H4 (cell line): Measurements from ENCODE around the gene CFAP54. TPM values are rescaled to one million over a fixed set of nuclear protein-coding genes. Genes with fewer than 3 reads are reported as not detected.
"Not testable (repeated sequence)": the region's sequence is repeated elsewhere in the genome, so short reads cannot be mapped to it uniquely, and the experiment has no call there.

ENCODE experiments used
- DNase-seq: peaks from one replicate; pipeline ENCODE4 v3.0.0-alpha.2; 2015; ENCODE audit warnings: low spot score
- total RNA-seq: library from RNA; depleted of rRNA; stranded (reverse); fragments of >200 nt; shearing (Covaris generic); gene quantifications from 2 replicates; pipeline ENCODE4 v1.2.3, GENCODE V29; 2014

CFAP54 gene
- total RNA-seq, 1 experiment from 2014 or later, result 0.64 TPM

DNA sequence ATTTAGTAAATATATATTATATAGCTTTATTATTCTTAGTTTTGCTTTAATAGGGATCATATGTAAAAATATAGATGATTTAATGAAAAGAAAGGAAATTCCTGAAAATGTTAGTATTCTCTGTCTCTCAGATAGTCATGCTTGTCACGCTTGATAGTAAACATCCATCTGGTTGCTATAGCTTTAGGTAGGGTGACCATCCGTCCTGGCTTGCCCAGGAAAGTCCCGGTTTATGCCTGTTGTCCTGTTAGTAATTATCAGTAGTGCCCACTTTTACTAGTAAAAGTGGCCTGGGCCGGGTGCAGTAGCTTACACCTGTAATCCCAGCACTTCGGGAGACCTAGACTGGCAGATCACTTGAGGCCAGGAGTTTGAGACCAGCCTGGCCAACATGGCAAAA is 23.8 kb downstream of the CFAP54 start:
- DNase-seq, result no peak

DNA sequence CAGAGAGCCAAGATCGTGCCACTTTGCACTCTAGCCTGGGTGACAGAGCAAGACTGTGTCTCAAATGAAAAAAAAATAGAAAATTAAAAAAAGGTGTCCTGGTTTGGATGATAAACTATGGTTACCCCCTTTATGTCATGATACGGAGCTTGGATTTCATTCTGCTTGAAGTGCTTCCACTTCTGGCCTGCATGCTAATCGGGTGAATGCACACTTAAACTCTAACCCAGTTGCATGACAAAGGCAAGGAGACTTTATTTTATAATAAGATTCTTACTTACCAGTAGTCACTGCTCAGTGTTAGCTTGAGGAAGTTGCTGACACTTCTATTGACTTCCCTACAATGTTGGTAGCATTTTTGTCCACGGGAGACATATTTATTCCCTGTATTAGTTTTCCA is 24.3 kb downstream of the CFAP54 start:
- DNase-seq, result no peak

DNA sequence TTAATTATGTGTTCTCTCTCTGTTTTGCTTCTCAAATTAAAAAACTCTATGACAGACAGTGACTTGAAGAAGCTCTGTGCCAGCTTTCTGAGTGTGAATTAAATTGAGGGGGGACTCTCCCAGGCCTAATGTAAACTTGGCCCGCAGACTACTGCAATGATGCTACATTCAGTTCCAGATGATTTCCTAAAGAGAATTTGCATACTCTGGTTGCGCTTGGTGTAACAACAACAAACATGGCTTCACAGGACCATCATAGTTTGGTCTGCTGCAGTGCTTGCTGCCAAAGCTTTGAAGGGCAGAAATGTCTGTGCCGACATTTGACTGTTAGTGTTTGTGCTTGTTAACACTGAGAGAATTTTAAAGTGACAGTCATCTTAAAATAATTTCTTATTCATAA is 25.0 kb downstream of the CFAP54 start:
- no peak for DNase-seq

DNA sequence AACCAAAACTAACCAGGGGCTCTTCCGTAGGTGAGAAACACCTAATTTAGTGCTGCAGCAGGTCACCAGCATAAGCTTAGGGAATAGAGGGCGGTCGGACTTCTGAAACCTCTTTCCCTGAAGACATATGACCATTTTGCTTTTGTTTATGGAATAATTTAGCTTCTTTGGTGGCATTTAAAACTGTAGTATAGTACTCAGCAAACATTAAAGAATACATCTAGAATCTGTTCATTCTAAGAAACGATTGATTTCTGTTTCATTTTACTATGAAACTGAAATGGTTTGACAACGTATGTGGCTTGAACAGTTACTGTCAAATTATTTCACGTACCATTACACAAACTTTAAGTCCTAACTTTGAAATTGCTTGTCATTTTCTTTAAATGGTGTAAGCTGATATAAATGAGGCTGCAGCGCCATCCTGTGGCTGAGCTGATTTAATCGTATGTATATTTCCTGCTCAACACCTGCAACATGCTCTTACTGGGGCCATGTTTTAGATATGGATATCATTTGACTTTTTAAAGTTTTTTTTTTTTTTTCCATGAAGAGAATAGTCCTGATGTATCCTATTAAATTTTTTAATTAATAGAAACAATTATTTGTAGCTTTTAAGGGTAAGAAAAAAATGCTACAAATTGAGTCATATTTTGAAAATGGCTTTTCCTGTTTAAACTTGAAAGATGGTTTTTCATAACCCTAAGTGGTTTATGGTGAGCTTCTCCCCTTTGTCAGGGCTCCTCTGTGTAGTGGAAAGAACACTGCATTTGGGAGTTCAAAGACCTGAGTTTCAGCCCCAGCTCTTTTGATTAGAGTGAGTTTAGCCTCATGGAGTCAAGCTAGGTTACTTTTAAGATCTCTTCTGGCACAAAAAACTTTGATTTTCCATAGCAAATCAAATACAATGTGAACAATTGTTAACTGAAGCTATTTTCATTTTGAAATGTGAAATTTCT is 27.4 kb downstream of the CFAP54 start:
- peak; percentile 73 for DNase-seq

DNA sequence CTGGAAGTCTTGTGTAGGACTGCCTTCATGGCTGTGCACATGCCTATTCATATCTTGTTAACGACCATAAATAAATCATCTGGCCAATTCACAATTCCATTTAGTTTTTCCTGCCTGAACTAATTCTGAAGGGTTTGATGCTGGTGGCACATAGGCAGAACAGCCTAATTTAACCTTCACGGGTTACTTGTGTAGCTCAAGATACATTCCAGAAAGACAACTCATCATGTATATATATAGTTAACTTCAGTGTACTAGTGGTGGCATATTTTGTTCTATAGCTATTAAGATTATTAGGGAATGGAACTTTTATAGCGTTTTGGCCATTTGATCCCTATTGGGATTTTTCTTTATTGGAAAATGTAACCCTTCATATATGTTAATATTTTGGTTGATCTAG is 31.4 kb downstream of the CFAP54 start:
- DNase-seq, result no peak

DNA sequence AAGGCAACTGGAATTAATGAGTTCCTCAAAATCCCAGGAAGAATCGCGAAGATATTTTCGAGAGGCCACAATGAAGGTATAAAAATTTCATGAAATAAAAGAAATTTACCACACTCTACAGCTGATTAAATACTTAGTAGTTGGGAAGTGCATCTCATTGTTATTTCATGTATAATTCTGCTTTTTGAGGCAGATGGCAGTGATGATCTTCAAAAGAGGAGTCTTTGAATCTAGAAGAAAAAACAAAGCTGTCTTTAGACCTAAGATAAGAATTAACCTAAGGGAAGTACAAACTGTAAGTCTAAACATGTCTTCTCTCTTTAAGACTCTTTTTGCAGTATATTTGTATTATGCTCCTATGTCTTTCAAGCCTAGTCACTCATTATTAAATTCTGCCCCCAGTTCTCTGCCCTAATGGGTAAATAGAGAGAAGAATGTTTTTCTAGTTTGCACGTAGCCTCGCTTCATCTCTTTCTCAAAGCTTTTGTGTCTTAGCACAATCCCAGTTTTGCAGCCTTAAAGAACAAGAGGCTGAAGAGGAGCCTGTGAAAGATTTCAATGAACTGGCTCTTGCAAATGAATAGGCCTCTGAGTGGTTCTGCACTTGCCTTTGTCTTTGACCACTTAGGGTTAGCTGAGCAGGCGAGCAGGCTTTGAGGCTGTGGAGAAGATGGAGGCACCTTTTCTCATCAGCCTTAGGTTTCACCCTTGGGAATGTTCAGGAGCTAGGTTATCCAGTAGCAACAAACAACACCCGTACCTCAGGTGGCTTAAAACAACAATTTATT is 32.7 kb downstream of the CFAP54 start:
- DNase-seq, result no peak

DNA sequence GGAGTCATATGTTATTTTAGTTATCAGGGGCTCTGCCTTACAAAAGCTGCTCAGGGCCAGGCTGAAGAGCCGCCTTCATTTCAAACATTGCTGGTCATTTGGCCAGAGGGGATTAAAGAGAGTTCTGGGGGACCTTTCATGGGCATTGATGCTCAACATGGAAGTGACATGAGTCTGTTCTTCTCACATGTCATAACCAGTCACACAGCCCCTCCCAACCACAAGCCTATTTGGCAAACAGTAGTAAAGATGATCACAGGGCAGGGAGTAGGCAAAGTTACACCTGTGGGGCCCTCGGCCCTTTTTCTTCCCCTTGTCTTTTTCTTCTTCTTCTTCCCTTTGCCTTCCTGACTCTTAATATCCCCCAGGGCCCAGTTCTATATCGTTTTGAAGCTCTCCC is 33.3 kb downstream of the CFAP54 start:
- no peak for DNase-seq

DNA sequence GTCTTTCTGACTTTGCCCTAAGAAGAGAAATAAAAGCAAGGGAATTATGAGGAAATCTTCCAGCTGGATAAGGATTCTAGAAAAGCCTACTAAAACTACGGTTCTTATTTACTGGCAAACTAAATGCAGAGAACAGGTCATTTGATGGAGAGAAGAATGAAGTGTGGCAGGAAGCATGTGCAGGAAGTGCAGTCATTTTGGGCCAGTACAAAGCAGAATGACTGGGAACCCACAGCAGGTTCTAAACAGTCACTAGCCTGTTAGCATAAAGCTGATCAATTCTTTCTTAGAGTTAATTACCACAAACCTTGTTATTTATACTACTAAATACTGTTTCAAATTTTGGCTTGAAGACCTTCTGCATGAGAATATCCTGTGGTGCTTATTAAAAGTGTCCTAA is 36.7 kb downstream of the CFAP54 start:
- DNase-seq, result no peak

DNA sequence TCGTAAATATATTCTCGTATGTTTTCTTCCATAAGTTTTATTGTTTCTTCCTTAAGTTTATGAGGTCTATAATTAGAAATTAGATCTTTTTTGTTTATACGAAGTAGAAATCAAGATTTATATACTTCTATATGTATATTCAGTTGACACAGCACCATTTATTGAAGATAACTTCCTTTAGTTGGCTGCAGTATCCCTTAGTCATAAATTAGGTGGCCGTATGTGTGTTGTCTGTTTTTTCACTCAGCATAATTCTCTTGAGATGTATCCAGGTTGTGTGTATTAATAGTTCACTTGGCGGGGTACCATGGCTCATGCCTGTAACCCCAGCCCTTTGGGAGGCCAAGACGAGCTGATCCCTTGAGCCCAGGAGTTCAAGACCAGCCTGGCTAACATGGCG is 40.5 kb downstream of the CFAP54 start:
- no peak for DNase-seq

DNA sequence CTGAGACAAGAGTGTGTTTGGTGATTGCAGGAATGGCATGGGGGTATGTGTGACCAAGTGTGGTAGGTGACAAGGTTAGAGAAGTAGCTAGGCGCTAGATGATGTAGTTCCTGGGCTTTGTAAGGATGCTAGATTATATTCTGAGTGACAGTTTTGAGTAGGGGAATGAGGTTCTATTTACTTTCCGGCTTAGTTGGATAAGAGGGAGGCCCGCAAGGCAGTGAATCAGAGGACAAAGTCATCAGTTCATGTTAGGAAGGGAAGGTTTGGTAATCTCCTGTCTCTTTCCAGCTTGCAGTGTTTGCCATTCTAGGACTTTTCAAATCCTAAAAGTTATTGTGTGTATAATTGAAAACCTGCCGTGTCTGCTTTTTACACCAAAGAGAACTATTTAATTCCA is 45.0 kb downstream of the CFAP54 start:
- DNase-seq, result no peak

DNA sequence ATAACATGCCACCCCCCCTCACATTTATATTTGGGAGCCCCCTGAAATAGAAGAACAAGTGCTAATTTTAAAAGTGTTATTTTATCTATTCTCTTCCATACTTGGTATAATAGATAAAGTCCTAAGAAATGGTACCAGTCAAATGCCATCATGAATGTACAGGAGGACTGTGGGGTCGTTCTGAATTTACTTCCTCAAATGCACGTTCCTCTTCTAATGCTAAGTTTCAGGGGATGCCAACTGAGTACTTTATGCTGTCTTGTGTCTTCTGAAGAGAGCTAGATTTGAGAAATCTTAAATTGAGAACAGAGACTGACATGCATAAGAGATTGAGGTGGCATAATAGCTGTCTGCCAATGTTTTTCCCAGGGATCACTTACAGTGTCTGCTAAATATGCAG is 59.0 kb downstream of the CFAP54 start:
- no peak for DNase-seq

DNA sequence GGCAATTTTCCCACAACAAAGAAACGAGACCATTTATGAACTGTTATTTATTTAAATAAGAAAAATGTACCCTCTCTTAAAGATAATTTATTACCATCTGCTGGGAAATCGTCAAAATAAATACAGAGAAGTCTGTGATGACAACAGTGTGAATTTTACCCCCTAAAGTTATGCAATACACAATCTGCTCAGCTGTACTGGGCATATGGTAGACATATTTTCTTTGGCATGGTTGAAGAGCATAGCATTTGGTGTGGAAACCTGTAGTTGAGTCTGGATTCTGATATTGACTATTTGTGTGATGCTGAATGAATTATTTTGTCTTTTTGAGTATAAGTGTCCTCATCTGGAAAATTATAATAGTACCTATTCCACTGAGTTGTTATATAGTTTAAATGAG is 60.0 kb downstream of the CFAP54 start:
- DNase-seq, result no peak

DNA sequence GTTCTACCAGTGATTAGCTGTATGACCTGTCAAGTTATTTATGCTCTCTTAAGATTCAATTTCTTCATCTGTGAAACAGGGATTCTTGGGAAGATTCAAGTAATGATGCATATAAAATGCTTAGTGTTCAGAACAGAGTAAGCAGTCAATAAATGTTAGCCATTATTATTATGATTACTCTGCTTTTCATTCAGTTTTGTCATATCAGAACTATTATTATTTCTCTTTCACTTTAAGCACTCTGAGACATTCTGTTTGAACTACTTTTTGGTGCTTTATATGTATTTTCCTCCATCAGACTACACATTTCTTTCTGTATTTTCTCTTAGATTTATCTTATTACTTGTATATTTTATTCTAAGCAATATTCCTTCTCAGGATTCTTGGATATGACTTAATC is 81.2 kb downstream of the CFAP54 start:
- no peak for DNase-seq

DNA sequence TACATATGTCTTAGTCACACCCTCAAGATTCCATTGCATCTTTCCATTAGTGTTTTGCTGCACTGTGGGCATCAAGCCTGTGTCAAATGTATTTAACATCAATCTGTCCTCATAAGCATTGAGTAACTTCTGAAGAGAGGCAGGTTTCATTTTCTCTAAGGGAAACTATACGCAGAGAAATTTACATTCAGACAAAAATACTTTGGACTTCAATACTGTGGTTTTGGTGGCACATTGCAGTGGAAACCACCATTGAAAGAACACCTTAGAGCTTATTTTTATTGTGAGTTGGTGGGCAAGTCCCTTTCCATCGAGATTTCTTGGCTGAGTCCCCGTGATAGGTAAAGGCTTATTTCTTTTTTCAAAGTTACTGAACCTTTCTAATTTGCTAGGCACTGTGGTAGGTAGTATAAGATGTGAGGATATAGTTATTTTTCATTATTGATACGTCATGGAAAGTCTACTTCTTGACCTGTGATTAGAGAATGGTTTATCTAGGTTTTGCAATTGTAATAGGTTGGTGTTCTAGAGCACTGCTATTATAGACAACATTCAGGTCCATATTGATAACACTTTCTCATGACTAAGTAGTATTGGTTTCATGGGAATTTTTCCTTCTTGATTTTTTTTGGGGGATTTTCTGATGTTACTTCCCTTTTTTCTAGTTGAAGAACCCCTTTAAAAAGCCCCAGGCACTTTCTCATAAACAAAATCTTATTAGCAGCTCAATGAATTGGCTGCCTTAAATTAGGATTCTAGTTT is 81.9 kb downstream of the CFAP54 start:
- DNase-seq, result no peak

DNA sequence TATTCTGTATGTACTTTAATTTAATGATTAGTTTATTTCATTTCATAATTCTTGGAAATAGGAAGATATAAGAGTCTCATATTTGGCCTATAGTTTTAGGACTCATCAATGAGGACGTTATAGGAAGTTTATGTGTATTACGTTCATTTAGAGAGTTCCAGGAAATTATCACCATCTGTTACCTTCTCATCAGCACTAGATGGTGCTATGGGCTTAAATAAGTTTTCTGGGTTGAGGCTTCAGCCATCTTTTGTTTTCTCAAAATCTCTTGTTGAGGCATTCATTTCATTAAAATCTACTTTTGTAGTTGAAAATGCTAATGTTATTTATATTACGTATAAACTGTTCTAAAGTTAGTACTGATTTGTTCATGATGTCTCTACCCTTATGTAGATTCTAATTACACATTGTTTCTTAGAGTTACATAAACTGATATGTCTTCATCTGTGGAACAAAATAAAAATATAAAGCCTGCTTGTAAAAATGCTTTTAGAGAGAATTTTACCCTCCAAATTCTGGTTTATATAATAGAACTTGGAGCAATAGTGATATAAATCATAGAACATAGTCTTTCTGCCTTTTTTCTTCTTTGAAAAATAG is 89.2 kb downstream of the CFAP54 start:
- peak; percentile 60 for DNase-seq

DNA sequence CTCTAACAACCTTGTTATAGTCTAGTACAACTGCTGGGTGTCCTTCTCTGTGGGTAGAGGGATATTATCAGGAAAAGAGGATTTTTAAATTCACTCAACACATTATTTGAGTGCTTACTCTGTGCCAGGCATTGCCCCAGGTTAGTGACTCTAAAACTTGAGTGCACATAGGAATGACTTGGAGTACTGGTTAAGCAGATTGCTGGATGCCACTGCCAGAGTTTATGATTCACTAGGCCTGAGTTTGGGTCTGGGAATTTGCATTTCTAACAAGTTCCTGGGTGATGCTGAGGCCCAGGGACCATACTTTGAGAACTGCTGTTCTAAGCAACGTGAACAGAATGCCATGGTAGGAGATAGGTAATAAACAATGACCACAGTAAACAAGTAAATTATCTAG is 96.6 kb downstream of the CFAP54 start:
- DNase-seq, result no peak

DNA sequence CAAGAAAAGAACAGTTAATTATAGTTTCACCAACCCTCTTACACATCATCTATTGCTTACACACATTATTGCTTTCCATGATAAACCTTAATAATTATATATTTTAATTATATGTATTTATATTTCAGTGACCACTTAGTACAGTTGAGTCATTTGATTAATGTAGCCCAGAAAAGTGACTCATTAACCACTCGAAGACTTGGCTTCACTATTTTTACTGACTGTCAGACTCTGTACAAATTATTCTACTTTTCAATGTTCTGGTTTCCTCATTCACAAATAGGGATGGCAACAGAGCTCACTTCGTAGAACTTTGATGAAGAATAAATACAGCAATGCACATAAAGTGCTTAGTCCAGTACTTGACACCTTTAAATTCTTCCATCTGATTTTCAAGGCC is 98.3 kb downstream of the CFAP54 start:
- no peak for DNase-seq

DNA sequence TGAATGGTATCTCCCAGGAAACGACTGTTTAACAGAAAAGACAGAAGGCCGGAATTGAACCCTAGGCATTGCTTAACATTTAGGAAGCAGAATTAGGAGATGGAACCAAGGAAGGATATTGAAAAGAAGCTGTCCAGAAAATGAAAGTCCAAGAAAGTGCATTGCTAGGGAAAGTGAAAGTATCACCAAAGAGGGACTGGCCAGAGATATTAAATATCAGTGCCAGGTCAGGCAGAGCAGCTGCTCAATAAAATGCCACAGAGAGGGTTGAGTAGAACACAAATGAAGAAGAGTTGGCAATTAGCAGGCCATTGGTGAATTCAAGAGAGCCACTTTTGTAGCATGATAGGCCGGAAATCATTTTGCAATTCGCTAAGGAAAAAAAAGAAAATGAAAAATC is 101.6 kb downstream of the CFAP54 start:
- no peak for DNase-seq

DNA sequence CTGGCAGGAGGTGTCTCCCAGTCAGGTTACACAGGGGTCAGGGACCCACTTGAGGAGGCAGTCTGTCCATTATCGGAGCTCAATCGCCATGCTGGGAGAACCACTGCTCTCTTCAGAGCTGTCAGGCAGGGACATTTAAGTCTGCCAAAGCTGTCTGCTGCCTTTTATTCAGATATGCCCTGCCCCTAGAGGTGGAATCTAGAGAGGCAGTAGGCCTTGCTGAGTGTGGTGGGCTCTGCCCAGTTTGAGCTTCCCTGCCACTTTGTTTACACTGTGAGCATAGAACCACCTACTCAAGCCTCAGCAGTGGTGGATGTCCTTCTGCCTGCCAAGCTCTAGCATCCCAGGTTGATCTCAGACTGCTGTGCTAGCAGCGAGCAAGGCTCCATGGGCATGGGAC is 115.0 kb downstream of the CFAP54 start:
- not testable (repeated sequence) for DNase-seq

DNA sequence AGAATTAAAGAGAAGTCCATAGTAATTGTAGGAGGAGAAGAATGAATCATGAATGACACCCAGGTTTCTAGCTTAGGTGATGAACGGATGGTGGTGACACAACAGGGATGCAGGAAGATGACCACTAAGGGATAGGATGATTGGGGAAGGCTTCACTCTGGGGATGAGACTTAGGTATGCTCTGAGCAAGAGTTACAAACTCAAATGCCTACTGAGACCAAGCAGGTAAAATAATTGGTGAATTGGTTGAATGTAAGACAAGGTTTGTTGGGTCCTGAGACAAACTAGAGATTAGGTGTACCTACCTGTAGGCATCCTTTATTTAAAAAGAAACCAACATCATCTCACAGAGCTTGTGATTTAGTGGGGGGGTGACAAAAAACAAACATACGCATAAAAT is 116.3 kb downstream of the CFAP54 start:
- DNase-seq, result no peak

DNA sequence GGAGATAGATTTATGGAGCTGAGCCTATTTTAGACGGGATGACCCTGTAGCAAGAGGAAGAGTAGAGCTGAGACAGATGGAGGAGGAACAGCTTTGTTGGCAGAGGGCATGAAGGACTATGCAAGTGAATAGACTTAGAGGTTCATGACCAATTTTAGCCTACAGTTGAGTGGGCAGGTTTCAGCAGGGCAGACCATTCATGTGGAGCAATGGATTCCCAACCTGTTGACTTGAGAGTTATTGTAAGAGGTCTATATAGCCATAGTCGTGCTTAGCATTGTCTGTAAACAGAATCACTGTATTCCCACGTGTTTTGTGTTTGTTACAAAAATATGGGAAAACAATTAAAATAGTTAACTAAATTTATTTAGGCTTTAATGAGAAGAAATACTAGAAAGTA is 116.8 kb downstream of the CFAP54 start:
- no peak for DNase-seq

DNA sequence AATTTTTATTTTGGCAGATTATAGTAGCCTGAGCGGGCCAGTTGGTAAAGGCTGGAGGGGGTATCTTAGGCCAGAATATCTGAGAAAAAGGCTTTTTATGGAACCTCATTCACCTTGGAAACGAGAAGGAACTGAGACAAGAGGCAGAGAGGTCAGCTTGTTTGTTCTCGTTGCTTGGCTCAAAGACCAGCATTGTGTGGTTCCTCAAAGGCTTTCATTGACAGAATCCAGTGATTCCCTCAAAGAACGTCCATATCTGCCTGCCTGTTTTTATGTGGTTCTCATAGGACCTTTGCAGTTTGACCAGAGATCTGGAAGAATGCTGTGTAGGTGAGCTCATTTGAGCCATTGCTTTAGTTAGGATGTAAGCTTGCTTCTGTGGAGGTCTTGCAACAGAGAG is 117.3 kb downstream of the CFAP54 start:
- DNase-seq, result no peak
